Activated T-cell treated with anti-CD3 and anti-CD28 coated beads, Interleukin-2, amount 50 U/mL, for 4 hours (primary cell): ENCODE data around the gene IL34. TPM values are rescaled to one million over a fixed set of nuclear protein-coding genes. Genes with fewer than 3 reads are reported as not detected.
"Not testable (repeated sequence)": the region's sequence is repeated elsewhere in the genome, so short reads cannot be mapped to it uniquely, and the experiment has no call there.

Experiments used
- ATAC-seq, 2 donors: fragments of 200-7000 bp; cut with Tn5 transposase; one replicate each; pipeline ENCODE4 v1.10.0; 2021
- DNase-seq: peaks from one replicate; pipeline ENCODE4 v3.0.0-alpha.2; 2020
- H3K27me3 Mint-ChIP-seq: one replicate; pipeline ENCODE4 v1.8.0; 2021; ENCODE audit warnings: low read depth, mixed read lengths
- H3K36me3 Mint-ChIP-seq: one replicate; pipeline ENCODE4 v1.8.0; 2022; ENCODE audit warnings: mixed read lengths; ENCODE audit not compliant: insufficient read depth
- H3K4me1 Mint-ChIP-seq: one replicate; pipeline ENCODE4 v1.8.0; 2021; ENCODE audit warnings: low read depth, mixed read lengths
- H3K4me3 Mint-ChIP-seq: one replicate; pipeline ENCODE4 v1.8.0; 2021; ENCODE audit warnings: mild to moderate bottlenecking, moderate library complexity, mixed read lengths
- H3K9me3 Mint-ChIP-seq: one replicate; pipeline ENCODE4 v1.8.0; 2021; ENCODE audit warnings: mixed read lengths
- total RNA-seq, 3 donors: library from RNA; stranded (reverse); gene quantifications; one replicate each; pipeline ENCODE4 v1.2.1, GENCODE V29; 2021

The IL34 gene
- total RNA-seq, 3 donors from 2014 or later: 0.13 to 0.24 (median 0.13) TPM

GRCh38 chr16:70659546-70659945 lies 13.2 kb downstream of the IL34 start:
- Mint-ChIP-seq H3K9me3 (no peaks in the 10 kb centered on the region), H3K36me3 (no peaks in the 10 kb centered on the region), H3K4me3 (no peak overlapping the region), H3K4me1 (no peaks in the 10 kb centered on the region), H3K27me3 (no peaks in the 10 kb centered on the region)
- DNase-seq (no peak), ATAC-seq (no peak)

GRCh38 chr16:70659953-70660671 lies 13.8 kb downstream of the IL34 start:
- ATAC-seq (no peak), DNase-seq (no peak)
- Mint-ChIP-seq H3K4me3 (no peak overlapping the region), H3K9me3 (no peaks in the 10 kb centered on the region), H3K4me1 (no peaks in the 10 kb centered on the region), H3K27me3 (no peaks in the 10 kb centered on the region), H3K36me3 (no peaks in the 10 kb centered on the region)

DNA sequence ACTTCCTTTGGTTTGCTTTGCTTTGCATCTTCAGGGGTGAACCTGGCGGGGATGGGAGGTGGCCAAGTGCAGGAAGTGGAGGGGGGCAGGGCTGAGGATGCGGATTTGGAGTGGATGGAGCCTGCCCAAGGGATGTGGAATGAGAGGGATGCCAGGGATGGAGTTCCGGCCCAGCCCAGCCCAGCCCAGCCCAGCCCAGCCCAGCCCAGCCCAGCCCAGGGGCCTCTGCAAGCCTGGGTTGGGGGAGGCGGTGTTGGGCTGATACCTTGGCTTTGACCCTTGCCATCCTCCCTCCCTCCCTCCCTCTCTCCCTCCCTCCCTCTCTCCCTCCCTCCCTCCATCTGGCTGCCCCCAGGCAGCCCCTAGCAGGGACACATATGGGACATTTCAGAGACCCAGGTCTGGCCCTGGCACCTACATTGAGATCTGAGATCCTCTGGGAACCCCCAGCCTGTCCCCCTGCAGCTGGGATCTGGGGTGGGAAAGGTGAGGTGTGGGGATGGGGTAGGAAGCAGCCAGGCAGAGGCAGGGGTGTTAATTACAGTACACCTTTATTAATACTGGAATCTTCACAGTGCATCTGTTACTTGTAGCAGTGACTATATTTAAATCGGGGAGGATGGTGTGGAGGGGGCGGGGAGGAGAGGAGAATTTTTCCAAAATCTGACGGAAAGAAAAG lies 14.5 kb downstream of the IL34 start:
- no peak overlapping the region for H3K4me3 Mint-ChIP-seq
- DNase-seq (no peak), ATAC-seq (no peak)
- H3K36me3 Mint-ChIP-seq: no peaks in the 10 kb centered on the region
- no peaks in the 10 kb centered on the region for H3K4me1 Mint-ChIP-seq
- no peaks in the 10 kb centered on the region for H3K27me3 Mint-ChIP-seq
- H3K9me3 Mint-ChIP-seq: no peaks in the 10 kb centered on the region

- H3K27me3 Mint-ChIP-seq: no peaks in the 10 kb centered on the region
- no peaks in the 10 kb centered on the region for H3K4me1 Mint-ChIP-seq
- no peak for DNase-seq
- H3K9me3 Mint-ChIP-seq: no peaks in the 10 kb centered on the region
- ATAC-seq: no peak
- no peak overlapping the region for H3K4me3 Mint-ChIP-seq
- H3K36me3 Mint-ChIP-seq: no peaks in the 10 kb centered on the region
These were observed 15.2 kb downstream of the IL34 start for GRCh38 chr16:70661534-70661917.

DNA sequence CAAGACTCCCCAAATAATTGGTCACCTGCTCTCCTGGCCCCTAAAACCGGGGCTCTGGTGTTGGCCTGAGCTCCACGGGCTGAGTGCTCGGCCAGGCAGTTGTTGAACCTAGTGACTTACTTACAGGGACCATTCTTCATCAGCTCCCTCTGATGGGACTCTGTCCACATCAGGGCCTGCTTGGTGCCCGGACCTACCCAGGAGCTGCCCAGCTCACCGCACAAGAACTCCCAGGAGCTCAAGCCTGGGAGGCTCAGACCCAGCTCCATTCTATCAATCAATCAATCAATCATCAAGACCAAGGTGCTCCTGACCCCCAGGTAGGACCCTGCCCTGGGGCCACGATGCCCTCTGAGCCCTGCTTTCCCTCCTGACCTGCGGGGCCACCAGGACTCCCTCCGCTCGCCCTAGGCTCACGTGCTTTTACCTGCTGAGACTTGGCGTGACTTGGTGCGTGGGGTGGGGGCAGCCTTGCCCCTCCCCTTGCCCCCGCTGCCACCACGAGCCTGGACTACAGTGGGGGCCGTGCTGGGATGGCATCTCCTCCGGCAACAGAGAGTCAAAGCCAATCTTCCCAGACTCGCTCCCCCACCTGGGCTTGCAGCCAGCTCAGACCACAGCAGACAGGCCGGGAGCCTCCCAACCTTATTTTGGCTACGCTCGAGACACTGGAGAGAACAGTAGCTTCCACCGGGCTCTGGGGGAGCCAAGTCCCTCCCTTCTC lies 15.7 kb downstream of the IL34 start:
- no peak overlapping the region for H3K4me3 Mint-ChIP-seq
- H3K27me3 Mint-ChIP-seq: no peaks in the 10 kb centered on the region
- no peaks in the 10 kb centered on the region for H3K4me1 Mint-ChIP-seq

GRCh38 chr16:70662991-70663523 lies 16.7 kb downstream of the IL34 start:
- Mint-ChIP-seq H3K4me3 (no peak overlapping the region), H3K36me3 (no peaks in the 10 kb centered on the region), H3K4me1 (no peaks in the 10 kb centered on the region), H3K9me3 (no peaks in the 10 kb centered on the region), H3K27me3 (no peaks in the 10 kb centered on the region)
- DNase-seq: no peak
- ATAC-seq: no peak

More for the DNA sequence above, 15.7 kb downstream of the IL34 start:
- DNase-seq (no peak), ATAC-seq (no peak)
- no peaks in the 10 kb centered on the region for H3K36me3 Mint-ChIP-seq
- no peaks in the 10 kb centered on the region for H3K9me3 Mint-ChIP-seq

GRCh38 chr16:70663524-70664324 lies 17.4 kb downstream of the IL34 start:
- Mint-ChIP-seq H3K9me3 (peaks cover 1% of the 10 kb centered on the region), H3K36me3 (no peaks in the 10 kb centered on the region), H3K27me3 (no peaks in the 10 kb centered on the region), H3K4me1 (no peaks in the 10 kb centered on the region), H3K4me3 (no peak overlapping the region)
- DNase-seq (no peak), ATAC-seq (no peak)

DNA sequence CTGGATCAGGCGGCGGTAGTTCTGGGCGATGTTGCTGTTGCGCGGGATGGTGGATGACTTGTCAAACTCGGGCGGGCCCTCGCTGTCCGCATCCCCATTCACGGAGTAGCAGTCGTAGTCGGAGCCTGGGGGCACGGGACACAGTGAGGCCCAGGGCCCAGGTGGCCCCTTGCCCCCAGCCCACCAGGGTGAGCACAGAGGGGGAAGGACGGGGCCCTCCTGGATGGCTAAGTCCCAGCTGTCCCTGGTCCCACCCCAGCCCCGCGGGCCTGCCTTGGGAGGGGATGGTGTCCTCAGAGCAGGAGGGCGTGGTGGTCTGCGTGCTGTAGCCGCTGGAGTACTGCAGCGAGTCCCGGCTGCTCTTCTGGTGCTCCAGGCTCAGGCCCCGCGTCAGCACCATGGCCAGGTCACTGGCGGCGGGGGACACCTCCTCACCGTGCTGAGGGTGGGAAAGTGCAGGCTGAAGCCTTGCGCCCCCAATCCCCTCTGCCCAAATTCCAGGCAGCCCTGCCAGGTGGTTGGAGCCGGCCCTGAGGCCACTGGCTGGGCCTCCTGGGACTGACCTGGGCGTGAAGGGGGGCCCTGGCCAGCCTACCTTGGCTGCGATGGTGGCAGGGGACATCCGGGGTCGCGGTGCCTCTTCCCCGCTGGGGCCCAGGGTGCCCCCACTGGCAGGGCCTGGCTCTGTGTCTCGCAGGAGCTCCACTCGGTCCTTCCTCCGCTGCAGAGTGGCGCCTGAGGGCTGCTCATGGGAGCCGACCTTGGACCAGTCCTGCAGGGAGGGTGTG lies 18.2 kb downstream of the IL34 start:
- no peak for ATAC-seq
- no peaks in the 10 kb centered on the region for H3K27me3 Mint-ChIP-seq
- H3K4me3 Mint-ChIP-seq: no peak overlapping the region
- peaks cover 3% of the 10 kb centered on the region for H3K36me3 Mint-ChIP-seq
- peaks cover 3% of the 10 kb centered on the region for H3K9me3 Mint-ChIP-seq
- no peaks in the 10 kb centered on the region for H3K4me1 Mint-ChIP-seq
- DNase-seq: no peak

DNA sequence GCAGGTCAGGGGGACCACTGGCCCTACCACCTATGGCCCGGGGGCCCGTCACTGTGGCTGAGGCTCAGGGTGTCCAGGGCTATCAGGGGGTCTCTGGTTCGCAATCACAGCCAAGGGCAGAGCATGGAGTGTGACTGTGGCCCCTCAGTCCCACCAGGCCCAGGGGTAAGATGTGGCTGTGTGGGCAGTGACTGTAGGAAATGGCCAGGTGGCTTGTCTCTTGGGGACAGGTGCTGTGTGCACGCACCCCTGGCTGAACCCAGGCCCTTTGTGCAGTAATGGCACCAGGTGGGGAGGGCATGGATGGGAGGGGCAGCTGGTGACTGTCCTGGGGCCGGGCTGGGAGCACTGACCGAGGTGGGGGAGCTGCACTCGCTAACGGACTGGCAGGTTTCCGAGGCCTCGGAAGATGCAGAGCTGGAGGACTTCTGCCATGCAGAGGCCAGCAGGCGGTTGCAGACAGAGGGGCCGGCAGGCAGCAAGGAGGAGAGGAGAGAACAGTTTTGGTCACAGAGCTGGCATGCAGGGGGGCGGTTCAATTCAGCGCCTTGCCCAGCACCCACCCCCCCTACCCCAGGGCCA lies 18.8 kb downstream of the IL34 start:
- ATAC-seq: no peak
- no peak overlapping the region for H3K4me3 Mint-ChIP-seq

GRCh38 chr16:70665806-70666735 lies 19.7 kb downstream of the IL34 start:
- no peak for DNase-seq
- Mint-ChIP-seq H3K9me3 (peaks cover 3% of the 10 kb centered on the region), H3K4me3 (no peak overlapping the region), H3K4me1 (no peaks in the 10 kb centered on the region), H3K27me3 (no peaks in the 10 kb centered on the region), H3K36me3 (peaks cover 3% of the 10 kb centered on the region)
- ATAC-seq: no peak

More for the DNA sequence above, 18.8 kb downstream of the IL34 start:
- DNase-seq: no peak
- Mint-ChIP-seq H3K27me3 (no peaks in the 10 kb centered on the region), H3K4me1 (no peaks in the 10 kb centered on the region), H3K36me3 (peaks cover 3% of the 10 kb centered on the region), H3K9me3 (peaks cover 3% of the 10 kb centered on the region)

DNA sequence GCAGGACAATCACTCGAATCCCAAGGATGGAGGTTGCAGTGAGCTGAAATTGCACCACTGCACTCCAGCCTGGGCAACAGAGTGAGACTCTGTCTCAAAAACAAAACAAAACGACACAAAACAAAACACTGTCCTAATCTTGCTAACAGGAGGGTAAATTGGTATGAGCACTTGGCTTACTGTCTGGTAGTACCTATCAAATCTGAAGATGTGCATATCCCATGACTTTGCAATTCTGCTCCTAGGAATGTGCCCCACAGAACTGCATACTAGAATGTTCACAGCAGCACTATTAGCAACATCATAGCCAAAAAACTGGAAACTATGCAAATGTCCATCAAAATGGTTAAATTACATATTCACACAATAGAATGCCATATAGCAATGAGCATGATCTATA lies 23.8 kb downstream of the IL34 start:
- no peaks in the 10 kb centered on the region for H3K4me1 Mint-ChIP-seq
- DNase-seq: no peak
- peaks cover 3% of the 10 kb centered on the region for H3K36me3 Mint-ChIP-seq
- no peak overlapping the region for H3K4me3 Mint-ChIP-seq
- H3K27me3 Mint-ChIP-seq: no peaks in the 10 kb centered on the region
- no peak for ATAC-seq
- peaks cover 3% of the 10 kb centered on the region for H3K9me3 Mint-ChIP-seq

DNA sequence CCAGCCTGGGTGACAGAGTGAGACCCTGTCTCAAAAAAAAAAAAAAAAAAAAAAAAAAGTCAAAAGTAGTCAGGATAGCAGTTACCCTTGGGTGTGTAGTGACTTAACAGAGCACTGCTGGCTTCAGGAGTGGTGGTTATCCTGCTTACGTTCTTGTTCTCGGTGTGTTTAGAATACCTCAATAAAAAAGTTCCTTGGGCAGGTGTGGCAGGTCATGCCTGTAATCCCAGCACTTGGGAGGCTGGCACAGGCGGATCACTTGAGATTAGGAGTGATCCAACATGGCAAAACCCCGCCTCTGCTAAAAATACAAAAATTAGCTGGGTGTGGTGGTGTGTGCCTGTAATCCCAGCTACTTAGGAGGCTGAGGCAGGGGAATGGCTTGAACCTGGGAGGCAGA lies 24.6 kb downstream of the IL34 start:
- H3K9me3 Mint-ChIP-seq, H3K4me1 Mint-ChIP-seq, H3K36me3 Mint-ChIP-seq, ATAC-seq, H3K27me3 Mint-ChIP-seq, H3K4me3 Mint-ChIP-seq, DNase-seq: not testable (repeated sequence)
